SK-N-SH (cell line): Measurements from ENCODE around the gene WASL.

Experiments used
- CHD2 ChIP-seq: fragments of 150-350 bp; IDR thresholded peaks from 2 replicates; pipeline ENCODE4 v1.6.1; 2018; ENCODE audit warnings: low read length; ENCODE audit not compliant: partially characterized antibody
- CTCF ChIP-seq: fragments of 200-600 bp; sonication (generic); IDR thresholded peaks from 2 replicates; pipeline ENCODE4 v1.6.1; 2017; ENCODE audit warnings: antibody characterized with exemption, mild to moderate bottlenecking, moderate library complexity
- ELF1 ChIP-seq: IDR thresholded peaks from 2 replicates; pipeline ENCODE4 v1.4.0; 2012
- GABPA ChIP-seq: IDR thresholded peaks from 2 replicates; pipeline ENCODE4 v1.4.0; 2012; ENCODE audit warnings: low read depth, mild to moderate bottlenecking
- GATA2 ChIP-seq: sonication (generic); formaldehyde crosslinking; IDR thresholded peaks from 2 replicates; pipeline ENCODE4 v1.5.0; 2020; ENCODE audit warnings: mild to moderate bottlenecking, missing genetic modification reagents
- JUND ChIP-seq: IDR thresholded peaks from 2 replicates; pipeline ENCODE4 v1.4.0; 2012
- NFIC ChIP-seq: IDR thresholded peaks from 2 replicates; pipeline ENCODE4 v1.4.0; 2012; ENCODE audit warnings: borderline replicate concordance
- POLR2AphosphoS5 ChIP-seq: IDR thresholded peaks from 2 replicates; pipeline ENCODE4 v1.6.1; 2012; ENCODE audit warnings: low read depth, low read length
- RAD21 ChIP-seq: IDR thresholded peaks from 2 replicates; pipeline ENCODE4 v1.6.1; 2012; ENCODE audit warnings: mild to moderate bottlenecking, low read length
- RCOR1 ChIP-seq: fragments of 150-350 bp; IDR thresholded peaks from 2 replicates; pipeline ENCODE4 v1.6.1; 2017; ENCODE audit warnings: antibody characterized with exemption, low read length
- RFX5 ChIP-seq: IDR thresholded peaks from 2 replicates; pipeline ENCODE4 v1.6.1; 2012; ENCODE audit warnings: mild to moderate bottlenecking, improper control_type of control experiment, low read length
- ZBTB33 ChIP-seq: IDR thresholded peaks from 2 replicates; pipeline ENCODE4 v1.4.0; 2012; ENCODE audit warnings: low read depth, borderline replicate concordance

GRCh38 chr7:123675181-123675473 is 73.7 kb downstream of the WASL start:
- no peak for TF ChIP-seq CTCF
- TF ChIP-seq RFX5: no peak
- no peak for TF ChIP-seq NFIC
- no peak for TF ChIP-seq RCOR1
- no peak for TF ChIP-seq JUND
- TF ChIP-seq ELF1: no peak
- TF ChIP-seq POLR2AphosphoS5: no peak
- TF ChIP-seq GATA2: no peak
- TF ChIP-seq RAD21: no peak
- TF ChIP-seq CHD2: no peak
- no peak for TF ChIP-seq ZBTB33
- TF ChIP-seq GABPA: no peak
